Measurements from ENCODE around the gene SLC9A7.

The SLC9A7 gene

DNA sequence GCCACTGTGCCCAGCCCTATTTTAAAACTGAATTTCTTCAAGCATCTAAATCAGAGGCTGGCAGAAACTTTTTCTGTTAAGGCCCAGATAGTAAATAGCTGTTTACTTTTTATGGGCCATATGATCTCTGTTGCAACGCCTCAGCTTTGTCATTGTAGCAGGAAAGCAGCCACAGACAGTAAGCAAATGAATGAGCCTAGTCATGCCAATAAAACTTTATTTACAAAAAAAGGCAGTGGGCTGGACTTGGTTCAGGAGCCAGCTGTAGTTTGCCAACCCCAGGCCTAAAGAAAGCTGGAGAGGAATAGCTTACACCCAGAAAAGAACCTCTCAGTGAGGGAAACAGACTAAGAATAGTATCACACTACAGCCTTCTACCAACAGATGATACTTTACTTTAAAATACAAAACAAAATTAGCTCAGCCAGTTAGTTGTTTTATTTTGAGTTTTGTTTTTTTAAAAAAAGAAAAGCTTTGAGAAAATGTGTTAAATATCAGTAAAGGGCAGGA is 159.8 kb downstream of the SLC9A7 start:
- DNase-seq = no peak

DNA sequence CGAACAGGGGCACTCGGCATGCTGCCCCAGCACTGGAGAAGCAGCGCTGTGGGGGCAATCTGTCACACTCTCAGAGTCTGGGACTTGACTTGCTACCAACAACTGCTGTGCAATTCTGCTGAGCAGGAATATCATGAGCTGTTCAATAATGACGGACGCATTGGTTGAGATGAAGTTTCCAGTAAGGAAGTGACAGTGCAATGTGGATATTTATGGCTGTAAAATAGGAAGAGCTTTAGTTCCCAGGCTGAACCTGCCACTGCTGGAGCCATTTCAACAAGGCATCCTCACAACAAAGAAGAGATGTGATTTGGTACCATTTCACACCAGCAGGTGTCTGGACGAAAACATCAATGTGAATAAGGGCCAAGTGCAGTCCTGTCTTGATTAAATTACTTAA is 161.1 kb downstream of the SLC9A7 start:
- DNase-seq = no peak

DNA sequence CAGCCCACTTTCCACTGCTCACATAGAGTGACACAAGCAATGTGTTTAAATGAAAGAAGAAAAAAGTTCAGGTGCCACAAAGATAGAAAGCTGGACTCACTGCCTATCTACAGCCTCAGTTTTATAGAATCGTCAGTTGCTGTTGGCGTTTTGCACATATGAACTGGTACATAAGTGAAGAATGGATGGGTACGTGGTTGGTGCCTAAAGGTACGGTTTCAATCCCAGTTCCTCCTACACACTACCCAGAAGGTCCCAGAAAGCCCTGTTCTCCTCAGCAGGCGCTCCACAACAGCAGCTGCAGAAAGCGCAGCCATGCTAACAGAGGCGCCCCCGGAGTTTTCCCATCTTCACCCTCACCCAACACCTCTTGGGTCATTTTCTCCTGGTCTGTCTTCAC is 161.7 kb downstream of the SLC9A7 start:
- DNase-seq = no peak

DNA sequence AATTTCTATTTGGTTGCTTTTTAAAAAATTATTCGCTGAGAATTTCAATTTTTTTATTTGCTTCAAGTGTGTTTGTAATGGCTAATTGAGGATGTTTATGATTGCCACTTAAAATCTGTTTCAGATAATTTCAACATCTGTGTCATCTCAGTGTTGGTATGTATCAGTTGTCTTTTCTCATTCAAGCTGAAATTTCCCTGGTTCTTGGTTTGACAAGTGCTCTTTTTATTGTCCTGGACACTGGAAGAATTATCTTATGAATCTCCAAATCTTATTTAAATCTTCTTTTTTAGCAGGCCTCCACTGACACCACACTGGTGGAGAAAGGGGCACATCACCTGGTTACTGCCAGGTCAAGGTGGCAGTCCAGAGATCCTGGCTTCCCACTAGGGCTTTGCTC is 163.8 kb downstream of the SLC9A7 start:
- DNase-seq = no peak

DNA sequence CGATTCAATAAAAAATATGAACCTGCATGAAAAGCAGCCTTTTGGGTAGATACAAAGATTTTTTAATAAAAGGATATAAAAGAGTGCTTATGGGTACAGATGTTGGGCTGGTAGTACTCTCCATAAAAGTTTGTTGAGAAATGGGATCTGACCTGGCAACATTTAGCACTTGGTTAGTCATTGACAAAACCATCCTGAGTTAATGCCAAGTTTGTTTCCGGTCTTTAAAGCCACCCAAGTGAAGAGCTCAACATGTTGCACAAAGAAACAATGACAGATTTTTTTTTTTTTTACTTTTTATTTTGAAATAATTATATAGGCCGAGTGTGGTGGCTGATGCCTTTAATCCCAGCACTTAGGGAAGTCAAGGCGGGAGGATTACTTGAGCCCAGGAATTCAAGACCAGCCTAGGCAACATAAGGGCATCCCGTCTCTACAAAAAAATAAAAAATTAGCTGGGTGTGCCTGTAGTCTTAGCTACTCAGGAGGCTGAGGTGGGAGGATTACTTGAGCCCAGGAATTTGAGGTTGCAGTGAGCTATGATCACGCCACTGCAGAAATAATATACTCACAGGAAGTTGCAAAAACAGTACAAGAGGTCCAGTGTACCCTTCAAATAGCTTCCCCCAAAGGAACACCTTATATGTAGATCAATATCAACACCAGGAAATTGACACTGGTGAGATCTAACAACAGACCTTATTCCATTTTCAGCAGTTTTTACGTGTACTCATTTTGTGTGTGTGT is 168.8 kb downstream of the SLC9A7 start:
- no peak for DNase-seq

DNA sequence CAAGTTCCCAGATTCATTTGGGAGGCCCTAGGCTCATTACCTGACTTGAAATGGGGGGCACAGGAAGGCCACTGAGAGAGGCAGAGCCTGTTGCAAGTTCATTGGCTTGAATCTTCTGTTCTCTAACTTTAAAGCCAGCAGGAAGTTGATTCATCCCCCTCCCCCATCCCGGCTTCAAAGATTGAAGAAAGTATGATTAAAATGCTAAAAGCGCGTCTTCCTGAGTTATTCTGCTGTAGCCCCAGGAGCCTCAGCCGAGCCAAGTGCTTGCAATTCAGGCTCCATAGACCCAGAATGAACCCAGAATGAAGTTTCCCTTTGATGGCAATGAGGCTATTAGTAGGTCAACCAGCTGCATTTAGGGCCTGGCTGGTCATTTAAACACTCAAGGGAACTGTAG is 170.7 kb downstream of the SLC9A7 start:
- DNase-seq = no peak

DNA sequence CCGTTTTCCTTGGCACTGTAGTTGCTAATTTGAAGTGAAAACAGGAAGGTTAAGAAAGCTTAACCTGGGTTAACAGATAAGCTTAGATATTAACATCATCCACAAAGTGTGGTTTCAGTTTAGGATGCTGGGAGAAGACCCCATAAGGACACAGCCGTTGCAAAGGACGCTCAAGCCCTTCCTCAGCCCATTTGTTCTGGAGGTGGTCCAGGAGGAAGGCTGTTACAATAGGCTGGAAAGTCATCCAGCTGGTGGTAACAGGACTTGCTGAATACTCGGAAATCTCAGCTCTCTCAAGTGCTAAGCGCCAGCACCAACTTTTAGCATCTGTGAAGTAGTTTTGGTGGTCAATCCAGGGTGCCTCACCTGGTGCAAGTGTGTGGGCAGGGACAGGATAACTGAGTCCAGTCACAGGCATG is 171.2 kb downstream of the SLC9A7 start:
- no peak for DNase-seq

DNA sequence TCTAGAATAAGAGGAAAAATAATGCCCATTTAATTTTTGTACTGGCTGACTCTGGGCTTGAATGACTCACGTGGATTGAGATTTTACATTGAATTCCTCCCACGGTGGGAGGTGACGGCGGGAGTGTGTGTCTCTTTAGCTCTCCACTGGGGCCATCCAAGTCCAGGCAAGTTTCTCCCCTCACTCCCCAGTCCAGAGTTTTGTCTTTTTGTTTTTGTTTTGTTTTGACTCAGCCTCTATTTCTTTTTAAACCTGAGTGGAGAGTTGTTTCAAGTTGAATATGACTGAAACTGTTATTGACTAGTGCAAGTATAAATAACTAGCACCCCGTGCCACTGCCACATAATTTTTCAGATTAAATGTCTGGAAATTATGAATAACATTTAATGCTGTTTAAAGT is 171.8 kb downstream of the SLC9A7 start:
- DNase-seq = no peak

DNA sequence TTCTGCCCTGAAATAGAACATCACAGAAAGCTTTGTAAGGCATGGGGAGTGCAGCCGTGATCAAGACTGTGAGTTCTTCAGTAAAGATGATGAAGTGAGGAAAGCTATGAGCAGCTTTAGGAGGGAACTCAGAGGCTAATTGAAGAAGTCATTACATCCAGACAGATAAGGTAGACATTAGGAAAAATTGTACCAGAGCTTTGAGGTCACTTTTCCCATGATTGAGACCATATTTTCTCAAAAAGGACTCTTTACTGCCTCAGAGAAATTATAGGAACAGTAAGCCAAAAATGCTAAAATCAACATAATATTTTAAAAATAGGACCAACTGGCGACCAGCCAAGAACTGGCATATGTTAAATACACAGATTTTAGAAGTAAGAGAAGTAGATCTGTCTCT is 174.2 kb downstream of the SLC9A7 start:
- DNase-seq = no peak

DNA sequence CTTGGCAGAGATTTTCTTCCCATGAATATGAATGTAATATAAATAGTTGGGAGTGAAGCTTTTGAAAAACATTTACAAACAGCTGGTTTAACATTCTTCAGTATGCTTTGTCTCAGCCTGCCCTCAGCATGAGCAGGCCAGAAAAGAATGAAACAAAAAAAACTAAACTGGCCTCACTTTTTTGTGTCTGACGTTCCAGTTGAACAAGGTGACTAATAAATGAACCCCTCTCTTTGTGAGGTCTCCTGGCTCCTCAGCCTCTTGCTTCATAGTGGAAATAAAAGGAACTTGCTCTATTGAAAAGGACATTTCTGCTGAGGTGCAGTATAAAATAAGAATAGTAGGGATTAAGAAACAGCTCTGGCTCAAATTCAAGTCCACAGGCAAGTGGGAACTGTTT is 176.0 kb downstream of the SLC9A7 start:
- DNase-seq = peak; percentile 43

DNA sequence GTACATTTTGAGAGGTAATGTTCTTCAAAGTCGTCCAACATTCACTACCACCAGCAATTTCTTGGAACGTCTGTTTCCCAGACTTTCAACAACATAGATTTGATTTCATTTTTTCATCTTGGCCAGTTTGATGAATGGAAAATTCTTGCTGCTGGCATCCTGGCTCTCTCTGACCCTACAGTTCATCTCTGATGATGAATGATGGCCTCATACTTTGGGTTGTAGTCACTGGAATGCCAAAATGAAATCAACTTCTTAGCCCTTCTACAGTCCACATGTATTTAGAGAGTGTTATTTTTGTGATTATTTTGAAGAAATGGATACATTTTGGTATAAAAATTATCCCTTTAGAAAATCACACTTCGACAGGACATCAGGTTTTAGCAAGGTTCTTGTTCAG is 176.6 kb downstream of the SLC9A7 start:
- no peak for DNase-seq

DNA sequence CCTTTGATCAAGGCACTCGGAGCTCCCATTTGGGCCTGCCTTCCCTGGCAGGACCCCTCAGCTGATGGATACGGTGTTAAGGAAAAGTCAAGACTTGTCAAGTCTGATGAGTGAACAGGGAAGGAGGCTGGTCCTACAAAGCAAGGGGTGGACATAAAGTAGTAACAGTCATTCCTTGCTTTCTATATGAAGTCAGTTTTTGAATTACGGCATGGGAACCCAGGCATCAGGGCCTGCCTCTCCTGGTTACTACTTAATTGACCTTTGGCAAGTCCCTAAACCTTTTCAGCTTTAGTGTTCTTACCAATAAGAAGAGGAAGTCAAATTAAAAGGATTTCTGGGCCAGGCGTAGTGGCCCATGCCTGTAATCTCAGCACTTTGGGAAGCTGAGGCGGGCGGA is 178.3 kb downstream of the SLC9A7 start:
- DNase-seq = no peak

DNA sequence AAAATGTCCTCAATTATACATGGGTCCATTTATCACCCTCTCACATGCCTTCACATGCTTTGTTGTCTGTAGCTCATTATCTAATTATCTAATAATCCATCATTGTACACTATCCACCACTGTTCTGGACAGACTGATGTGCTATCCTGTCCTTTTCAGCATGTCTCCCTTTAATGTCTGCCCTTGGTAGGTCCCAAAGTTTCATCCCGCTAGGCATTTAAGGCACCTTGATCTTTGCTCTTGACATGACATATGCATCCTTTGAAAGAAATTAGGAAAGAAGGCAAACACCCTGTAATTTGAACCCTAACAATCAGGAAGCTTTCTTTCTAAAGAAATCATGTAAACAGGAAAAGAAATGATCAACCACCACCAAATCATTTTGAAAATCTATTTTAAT is 179.7 kb downstream of the SLC9A7 start:
- no peak for DNase-seq

DNA sequence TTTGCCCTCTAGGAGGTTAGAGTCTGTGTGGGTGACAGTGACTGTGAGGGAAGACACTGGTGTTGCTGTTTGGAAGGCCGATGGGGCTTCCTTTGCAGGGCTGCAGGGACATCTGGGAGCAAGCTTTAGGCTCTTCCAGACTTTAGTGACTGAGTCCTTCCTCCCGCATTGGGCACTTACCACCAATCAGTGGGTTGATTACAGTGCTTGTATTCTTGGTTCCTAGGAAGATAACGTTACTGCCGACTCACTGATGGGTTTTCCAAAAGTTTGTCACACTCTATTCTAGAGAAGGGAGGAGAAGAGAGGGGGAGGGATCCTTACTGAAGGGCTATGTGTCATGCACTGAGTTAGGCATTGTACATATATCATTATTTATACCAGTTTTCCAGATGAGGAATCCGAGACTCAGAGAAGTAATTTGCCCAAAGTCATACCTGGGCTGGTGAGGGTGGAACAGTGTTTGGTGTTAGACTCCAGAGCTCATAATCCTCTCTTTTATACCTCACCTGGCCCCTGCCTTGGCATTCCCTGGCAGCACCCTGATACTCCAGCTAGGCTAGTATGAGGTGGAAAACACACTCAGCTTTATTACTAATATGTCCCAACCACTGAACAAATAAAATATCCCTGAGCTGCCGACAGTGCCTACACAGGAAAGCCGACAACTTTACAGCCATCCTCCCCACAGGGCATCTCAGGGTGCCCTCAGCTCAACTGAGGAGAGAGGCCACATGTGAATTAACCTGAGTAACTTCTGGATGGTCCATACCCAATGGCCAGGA is 181.5 kb downstream of the SLC9A7 start:
- no peak for DNase-seq

DNA sequence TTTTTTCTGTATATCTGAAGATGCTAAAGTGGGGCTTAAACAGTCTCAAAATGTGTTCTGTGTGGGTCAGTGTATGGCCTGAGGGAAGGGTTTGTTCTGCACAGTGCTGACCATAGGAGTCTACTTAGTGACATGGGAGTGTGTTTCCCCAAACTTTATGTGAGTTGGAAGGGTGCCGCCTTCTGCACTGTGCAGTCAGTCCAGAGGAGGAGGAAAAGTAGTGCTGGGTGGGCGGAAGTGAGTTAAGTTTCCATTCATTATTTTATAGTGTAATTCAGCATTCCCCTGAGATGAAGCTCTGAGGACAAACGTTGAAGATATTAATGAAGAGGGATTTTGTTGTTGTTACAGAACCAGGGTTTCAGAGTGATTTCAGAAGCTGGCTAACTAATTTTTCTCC is 182.5 kb downstream of the SLC9A7 start:
- DNase-seq = no peak

DNA sequence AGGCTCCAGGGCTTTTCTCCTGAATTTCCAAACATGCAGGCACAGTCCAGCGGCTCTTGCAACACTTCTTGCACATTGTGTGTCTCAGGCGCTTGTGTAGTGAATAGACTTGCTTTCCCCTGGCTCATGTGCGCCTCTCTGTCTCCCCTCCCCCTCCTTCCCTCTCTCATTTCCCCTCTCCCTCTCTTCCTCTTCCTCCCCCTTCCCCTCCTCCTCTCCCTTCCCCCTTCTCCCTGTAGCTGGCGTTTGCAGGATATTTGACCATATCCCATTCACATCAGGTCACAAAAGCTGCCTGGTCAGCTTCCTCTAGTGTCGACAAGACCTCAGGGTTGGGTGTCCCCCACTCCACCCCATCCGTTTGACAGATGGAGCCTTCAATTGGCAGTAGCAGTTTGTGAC is 182.9 kb downstream of the SLC9A7 start:
- no peak for DNase-seq

DNA sequence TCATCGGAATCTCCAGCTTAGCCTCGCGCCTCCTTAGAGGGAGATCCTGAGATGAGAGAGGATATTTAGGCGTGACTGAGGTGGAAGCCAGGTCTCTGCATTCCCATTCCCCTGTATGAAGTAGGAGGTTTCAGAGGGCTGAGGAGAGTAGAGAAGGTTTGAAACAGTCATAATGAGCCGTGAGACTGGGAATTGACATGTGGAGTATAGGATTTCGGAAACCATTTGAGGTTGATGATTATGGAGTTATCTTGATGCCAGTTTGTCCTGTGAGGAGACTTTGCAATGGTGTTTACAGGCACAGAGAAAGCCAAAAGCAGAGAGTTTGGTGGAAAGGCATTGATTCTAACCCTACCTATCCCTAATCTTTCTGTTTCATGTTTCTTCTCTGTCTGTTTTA is 183.3 kb downstream of the SLC9A7 start:
- no peak for DNase-seq

DNA sequence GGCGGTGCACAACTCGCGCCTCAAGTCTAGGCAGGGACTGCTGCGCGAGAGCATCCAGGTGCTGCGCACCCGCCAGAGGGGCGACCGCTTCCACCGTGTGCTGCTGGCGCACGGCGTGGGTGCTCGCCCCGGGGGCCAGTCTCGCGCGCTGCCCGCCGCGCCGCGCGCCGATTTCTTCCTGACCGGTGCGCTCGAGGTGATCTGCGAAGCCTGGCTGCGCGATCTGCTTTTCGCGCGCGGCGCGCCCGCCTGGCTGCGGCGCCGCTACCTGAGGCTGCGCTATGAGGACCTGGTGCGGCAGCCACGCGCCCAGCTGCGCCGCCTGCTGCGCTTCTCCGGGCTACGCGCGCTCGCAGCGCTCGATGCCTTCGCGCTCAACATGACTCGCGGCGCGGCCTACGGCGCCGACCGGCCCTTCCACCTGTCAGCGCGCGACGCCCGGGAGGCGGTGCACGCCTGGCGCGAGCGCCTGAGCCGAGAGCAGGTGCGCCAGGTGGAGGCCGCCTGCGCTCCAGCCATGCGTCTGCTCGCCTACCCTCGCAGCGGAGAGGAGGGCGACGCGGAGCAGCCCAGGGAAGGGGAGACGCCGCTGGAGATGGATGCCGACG is 184.0 kb downstream of the SLC9A7 start:
- peak; percentile 69 for DNase-seq

DNA sequence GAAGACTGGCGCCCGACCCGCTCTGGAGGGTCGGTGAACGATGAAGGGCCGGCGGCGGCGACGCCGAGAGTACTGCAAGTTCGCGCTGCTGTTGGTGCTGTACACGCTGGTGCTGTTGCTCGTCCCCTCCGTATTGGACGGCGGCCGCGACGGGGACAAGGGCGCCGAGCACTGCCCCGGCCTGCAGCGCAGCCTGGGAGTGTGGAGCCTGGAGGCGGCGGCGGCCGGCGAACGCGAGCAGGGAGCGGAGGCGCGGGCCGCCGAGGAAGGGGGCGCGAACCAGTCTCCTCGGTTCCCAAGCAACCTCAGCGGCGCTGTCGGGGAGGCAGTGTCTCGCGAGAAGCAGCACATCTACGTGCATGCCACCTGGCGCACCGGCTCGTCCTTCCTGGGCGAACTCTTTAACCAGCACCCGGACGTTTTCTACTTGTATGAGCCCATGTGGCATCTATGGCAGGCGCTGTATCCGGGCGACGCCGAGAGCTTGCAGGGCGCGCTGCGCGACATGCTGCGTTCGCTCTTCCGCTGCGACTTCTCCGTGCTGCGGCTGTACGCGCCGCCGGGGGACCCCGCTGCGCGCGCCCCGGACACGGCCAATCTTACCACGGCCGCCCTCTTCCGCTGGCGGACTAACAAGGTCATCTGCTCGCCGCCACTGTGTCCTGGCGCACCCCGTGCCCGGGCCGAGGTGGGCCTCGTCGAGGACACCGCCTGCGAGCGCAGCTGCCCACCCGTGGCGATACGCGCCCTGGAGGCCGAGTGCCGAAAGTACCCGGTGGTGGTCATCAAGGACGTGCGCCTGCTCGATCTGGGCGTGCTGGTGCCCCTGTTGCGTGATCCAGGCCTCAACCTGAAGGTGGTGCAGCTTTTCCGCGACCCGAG is 184.8 kb downstream of the SLC9A7 start:
- peak; percentile 62 for DNase-seq

DNA sequence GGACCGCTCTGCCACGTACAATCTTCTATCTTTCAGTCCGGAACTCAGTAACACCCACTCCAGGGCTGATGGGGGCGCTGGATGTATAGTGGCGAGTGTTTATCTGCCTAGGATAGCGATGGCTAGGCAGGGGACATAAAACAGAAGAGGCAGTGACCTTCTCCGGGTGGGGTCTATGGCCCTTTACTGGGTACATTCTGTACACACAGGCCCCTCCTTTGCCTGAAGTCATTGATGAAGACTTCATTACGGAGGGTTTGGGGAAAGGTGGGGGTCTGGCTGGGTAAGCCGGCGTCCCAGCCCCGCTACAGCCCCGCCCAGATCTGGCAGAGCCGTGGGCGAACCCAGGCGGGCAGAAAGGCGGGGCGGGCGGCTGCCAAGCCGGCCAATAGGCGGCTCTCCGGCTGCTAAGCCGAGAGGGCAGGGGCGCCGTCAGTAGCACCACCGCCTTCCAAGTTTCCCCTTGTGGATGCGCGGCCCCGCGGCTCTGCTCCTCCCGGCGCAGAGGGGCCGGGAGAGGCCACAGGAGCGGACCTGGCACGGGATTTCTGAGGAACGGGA is 185.5 kb downstream of the SLC9A7 start, which contains the start of gene CHST7:
CHST7 (plus strand) TSS at position 435 of the 561 bp plus-strand sequence. CDS start 167 bp downstream, outside the sequence.
- peak; percentile 77 for DNase-seq

DNA sequence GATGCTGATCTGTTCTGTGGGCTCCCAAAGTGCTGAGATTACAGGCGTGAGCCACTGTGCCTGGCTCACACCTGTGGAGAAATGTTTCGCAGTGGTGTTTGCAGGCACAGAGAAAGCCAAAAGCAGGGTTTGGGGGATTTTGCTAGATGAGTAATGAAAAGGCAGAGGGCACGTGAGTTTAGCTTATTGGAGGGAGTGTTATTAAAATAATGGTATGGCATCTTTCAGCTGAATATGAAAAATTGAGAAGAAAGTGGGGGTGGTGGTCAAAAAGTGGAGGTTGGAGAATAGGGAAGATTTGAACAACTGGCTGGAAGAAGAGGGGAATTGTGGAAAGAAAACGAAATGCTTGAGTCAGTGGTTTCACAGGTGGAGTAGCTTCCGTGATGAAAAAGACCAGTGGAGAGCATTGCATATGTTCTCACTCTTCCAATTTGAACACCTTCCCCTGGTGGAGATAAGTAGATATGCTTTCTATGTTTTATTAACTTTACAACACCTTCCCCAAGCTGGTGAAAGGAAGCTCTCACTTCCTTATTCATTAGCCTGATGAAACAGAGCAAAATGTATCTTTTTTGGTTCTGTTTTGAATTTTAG is 186.5 kb downstream of the SLC9A7 start:
- DNase-seq = no peak

All from NCI-H1105 treated with DMSO at 0.1 percent for 48 hours (cell line).